IMR-90 (cell line): ENCODE data around the gene SEMA5A. TPM values are rescaled to one million over a fixed set of nuclear protein-coding genes. Genes with fewer than 3 reads are reported as not detected.

Experiments used
- ATAC-seq: fragments of 200-7000 bp; cut with Tn5 transposase; 2 replicates; pipeline ENCODE4 v1.9.1; 2020; ENCODE audit warnings: low read depth, mild to moderate bottlenecking, moderate library complexity
- BruUV-seq: library from RNA; stranded (reverse); fragments of 400-500 nt; replicated peaks from 2 replicates; lab custom pipeline; 2021; lab: Mats Ljungman, UMichigan
- CTCF ChIA-PET: fragments of 300-600 bp; formaldehyde crosslinking; extraction: SDS; loops from one replicate; lab custom pipeline; 2021; ENCODE audit warnings: antibody characterized with exemption; lab: Yijun Ruan, JAX
- POLR2A ChIA-PET: fragments of 300-600 bp; sonication (Branson Sonifier 250); formaldehyde crosslinking; loops from one replicate; lab custom pipeline; 2022; ENCODE audit warnings: antibody characterized with exemption; ENCODE audit not compliant: unreplicated experiment; lab: Charles Lee
- DNase-seq: peaks from one replicate; pipeline ENCODE4 v3.0.0; 2013
- H2AFZ ChIP-seq: replicated peaks from 2 replicates; pipeline ENCODE3; 2013; ENCODE audit warnings: low read length, mild to moderate bottlenecking; ENCODE audit not compliant: poor library complexity
- H2AK5ac ChIP-seq: 2 replicates; pipeline ENCODE4 v1.6.1; 2013; ENCODE audit warnings: low read depth, low read length, inconsistent platforms
- H2AK9ac ChIP-seq: replicated peaks from 2 replicates; pipeline ENCODE3; 2013; ENCODE audit warnings: mild to moderate bottlenecking, low read depth, low read length, moderate library complexity; ENCODE audit not compliant: poor library complexity
- H2BK120ac ChIP-seq: 2 replicates; pipeline ENCODE4 v1.6.1; 2013; ENCODE audit warnings: low read depth, low read length, inconsistent platforms
- H2BK15ac ChIP-seq: 3 replicates; pipeline ENCODE4 v1.6.1; 2013; ENCODE audit warnings: low read depth, low read length, inconsistent platforms
- H2BK20ac ChIP-seq: 2 replicates; pipeline ENCODE4 v1.6.1; 2013; ENCODE audit warnings: low read depth, mild to moderate bottlenecking, inconsistent platforms, low read length, moderate library complexity
- H2BK5ac ChIP-seq: 2 replicates; pipeline ENCODE4 v1.6.1; 2013; ENCODE audit warnings: mild to moderate bottlenecking, low read depth, low read length, inconsistent platforms; ENCODE audit not compliant: poor library complexity, severe bottlenecking
- H3K14ac ChIP-seq: replicated peaks from 2 replicates; pipeline ENCODE4 v1.6.1; 2013; ENCODE audit warnings: low read depth, low read length, inconsistent platforms
- H3K18ac ChIP-seq: 2 replicates; pipeline ENCODE4 v1.6.1; 2013; ENCODE audit warnings: low read depth, low read length, control low read depth
- H3K23ac ChIP-seq: 2 replicates; pipeline ENCODE4 v1.6.1; 2013; ENCODE audit warnings: low read depth, low read length, inconsistent platforms
- H3K27ac ChIP-seq: 2 replicates; pipeline ENCODE4 v1.5.1; 2013; ENCODE audit warnings: mild to moderate bottlenecking, control low read depth, low read length; ENCODE audit not compliant: insufficient read depth
- H3K27me3 ChIP-seq: 2 replicates; pipeline ENCODE4 v1.6.1; 2013; ENCODE audit warnings: low read length; ENCODE audit not compliant: control insufficient read depth, insufficient read depth
- H3K36me3 ChIP-seq: 2 replicates; pipeline ENCODE4 v1.6.1; 2013; ENCODE audit warnings: low read length, mixed read lengths; ENCODE audit not compliant: control insufficient read depth, insufficient read depth
- H3K4ac ChIP-seq: 2 replicates; pipeline ENCODE4 v1.6.1; 2013; ENCODE audit warnings: low read depth, low read length, inconsistent platforms
- H3K4me1 ChIP-seq: 2 replicates; pipeline ENCODE4 v1.6.1; 2013; ENCODE audit warnings: low read length, mixed read lengths; ENCODE audit not compliant: control insufficient read depth, insufficient read depth
- H3K4me2 ChIP-seq: 2 replicates; pipeline ENCODE4 v1.6.1; 2013; ENCODE audit warnings: low read depth, mild to moderate bottlenecking, control low read depth, low read length, moderate library complexity
- H3K4me3 ChIP-seq: 2 replicates; pipeline ENCODE4 v1.5.1; 2013; ENCODE audit warnings: low read depth, mild to moderate bottlenecking, control low read depth, low read length, moderate library complexity; ENCODE audit not compliant: insufficient read depth
- H3K56ac ChIP-seq: 2 replicates; pipeline ENCODE4 v1.6.1; 2013; ENCODE audit warnings: low read length, inconsistent platforms; ENCODE audit not compliant: insufficient read depth; ENCODE audit errors: extremely low read depth
- H3K79me1 ChIP-seq, 2 experiments: 2 replicates each; pipeline ENCODE4 v1.6.1; 2013; ENCODE audit warnings: low read length in 2 of 2, inconsistent platforms in 1 of 2, low read depth in 1 of 2
- H3K9ac ChIP-seq: 2 replicates; pipeline ENCODE4 v1.6.1; 2013; ENCODE audit warnings: low read depth, low read length, control low read depth
- H3K9me1 ChIP-seq: 2 replicates; pipeline ENCODE4 v1.6.1; 2013; ENCODE audit warnings: low read length, inconsistent platforms; ENCODE audit not compliant: insufficient read depth
- H3K9me3 ChIP-seq: 2 replicates; pipeline ENCODE4 v1.6.1; 2013; ENCODE audit warnings: low read length; ENCODE audit not compliant: control insufficient read depth, insufficient read depth
- H4K20me1 ChIP-seq: 2 replicates; pipeline ENCODE4 v1.6.1; 2013; ENCODE audit warnings: low read length, inconsistent platforms; ENCODE audit not compliant: insufficient read depth
- H4K5ac ChIP-seq: 2 replicates; pipeline ENCODE4 v1.6.1; 2013; ENCODE audit warnings: mild to moderate bottlenecking, low read depth, low read length, control low read depth
- H4K8ac ChIP-seq, 2 experiments: 2 replicates each; pipeline ENCODE4 v1.6.1; 2013; ENCODE audit warnings: low read depth in 2 of 2, low read length in 2 of 2, control low read depth in 1 of 2, inconsistent platforms in 1 of 2
- H4K91ac ChIP-seq: 2 replicates; pipeline ENCODE4 v1.6.1; 2013; ENCODE audit warnings: low read depth, low read length, inconsistent platforms; ENCODE audit not compliant: insufficient read depth
- BHLHE40 ChIP-seq: fragments of 150-350 bp; IDR thresholded peaks from 2 replicates; pipeline ENCODE4 v1.6.1; 2016; ENCODE audit warnings: mild to moderate bottlenecking, low read depth, low read length
- CEBPB ChIP-seq: IDR thresholded peaks from 2 replicates; pipeline ENCODE4 v1.6.1; 2012; ENCODE audit warnings: low read depth, low read length, improper control_type of control experiment
- MAFK ChIP-seq: IDR thresholded peaks from 2 replicates; pipeline ENCODE4 v1.6.1; 2012; ENCODE audit warnings: low read depth, low read length, improper control_type of control experiment
- MAZ ChIP-seq: IDR thresholded peaks from 2 replicates; pipeline ENCODE4 v1.6.1; 2012; ENCODE audit warnings: low read depth, mild to moderate bottlenecking, low read length, improper control_type of control experiment, moderate library complexity, borderline replicate concordance
- MXI1 ChIP-seq: IDR thresholded peaks from 2 replicates; pipeline ENCODE4 v1.6.1; 2012; ENCODE audit warnings: low read depth, mild to moderate bottlenecking, low read length, moderate library complexity, borderline replicate concordance
- NFE2L2 ChIP-seq: fragments of 150-350 bp; IDR thresholded peaks from 2 replicates; pipeline ENCODE4 v1.6.1; 2016; ENCODE audit warnings: low read depth, mild to moderate bottlenecking, low read length
- POLR2A ChIP-seq: IDR thresholded peaks from 2 replicates; pipeline ENCODE4 v1.6.1; 2012; ENCODE audit warnings: mild to moderate bottlenecking, low read depth, low read length
- RAD21 ChIP-seq: IDR thresholded peaks from 2 replicates; pipeline ENCODE4 v1.6.1; 2012; ENCODE audit warnings: low read length, improper control_type of control experiment
- RCOR1 ChIP-seq: IDR thresholded peaks from 2 replicates; pipeline ENCODE4 v1.6.1; 2012; ENCODE audit warnings: mild to moderate bottlenecking, low read length, improper control_type of control experiment; ENCODE audit not compliant: insufficient replicate concordance
- RFX5 ChIP-seq: IDR thresholded peaks from 2 replicates; pipeline ENCODE4 v1.8.0; 2012; ENCODE audit warnings: low read depth, mild to moderate bottlenecking, low read length, moderate library complexity
- SMC3 ChIP-seq: fragments of 150-350 bp; IDR thresholded peaks from 2 replicates; pipeline ENCODE4 v1.6.1; 2016; ENCODE audit warnings: low read depth, mild to moderate bottlenecking, antibody characterized with exemption, low read length, moderate library complexity
- WGBS, 2 experiments: methylation state at CpG; one replicate each; pipeline versions ENCODE4 v1.1.5 to v1.1.7; 2013; ENCODE audit warnings: missing lambda C conversion rate in 2 of 2; ENCODE audit not compliant: insufficient read length in 1 of 2; ENCODE audit errors: extremely low coverage in 2 of 2; 5-methylcytosine and 5-hydroxymethylcytosine counted together
- dilution Hi-C: fragments of 300-500 bp; cut with HindIII; formaldehyde crosslinking; loops from one replicate; pipeline ENCODE4 v1.14.3; 2018; ENCODE audit warnings: low sequenced_read_pairs; ENCODE audit not compliant: unreplicated experiment
- in situ Hi-C: fragments of 300-500 bp; cut with MboI; formaldehyde crosslinking; loops from 3 replicates; pipeline ENCODE4 v1.14.3; 2019; ENCODE audit warnings: low sequenced_read_pairs, inconsistent platforms, mixed read lengths
- intact Hi-C: fragments of 100-400 bp; cut with micrococcal nuclease; formaldehyde crosslinking; loops from 2 replicates; pipeline ENCODE4 v1.10.0; 2022
- polyA plus RNA-seq, 3 experiments: library from polyadenylated mRNA; depleted of rRNA; stranded (reverse); fragments of >200 nt; gene quantifications; 2 replicates each; pipeline ENCODE4 v1.2.3, GENCODE V29; 2012; ENCODE audit warnings: low replicate concordance in 1 of 3
- total RNA-seq: library from RNA; depleted of rRNA; stranded (reverse); fragments of >200 nt; gene quantifications from 2 replicates; pipeline ENCODE4 v1.2.3, GENCODE V29; 2012
- TF ChIP-seq, protein P1 (sequence below): fragments of 150-350 bp; IDR thresholded peaks from 2 replicates; pipeline ENCODE4 v1.6.1; 2017; ENCODE audit warnings: mild to moderate bottlenecking, antibody characterized with exemption, low read length, low read depth
- TF ChIP-seq, protein P2 (sequence below): fragments of 150-350 bp; IDR thresholded peaks from 2 replicates; pipeline ENCODE4 v1.6.1; 2016; ENCODE audit warnings: low read depth, mild to moderate bottlenecking, low read length, moderate library complexity, borderline replicate concordance
- TF ChIP-seq, protein P3 (sequence below): conservative IDR thresholded peaks from 2 replicates; pipeline ENCODE4 v1.5.1; 2012; ENCODE audit warnings: mild to moderate bottlenecking, low read depth, low read length, improper control_type of control experiment

Gene SEMA5A
- total and polyA plus RNA-seq, 2 of the 4 experiments (the other 2 are of a cell fraction) = 8.2 to 9.9 TPM

DNA sequence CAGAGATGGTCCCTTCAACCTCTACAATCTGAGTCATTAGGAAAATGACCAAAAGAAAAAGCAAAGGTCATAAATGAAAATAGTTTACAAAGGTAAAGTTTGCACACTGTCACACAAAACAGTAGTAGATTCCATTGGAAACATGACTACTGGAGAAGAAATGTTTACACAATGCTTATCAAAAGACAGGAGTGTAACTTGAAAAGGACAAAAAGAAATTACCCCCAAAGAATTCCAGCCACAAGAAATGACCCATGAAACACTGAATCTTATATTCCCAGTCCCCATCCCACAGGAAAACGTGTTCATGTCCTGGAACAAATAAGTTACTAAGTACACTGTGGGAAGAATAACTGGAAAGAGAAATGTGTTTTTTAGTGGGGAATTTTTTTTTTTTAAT is 385.1 kb downstream of the SEMA5A start:
- no peak overlapping the region for H3K18ac ChIP-seq
- H3K23ac ChIP-seq = no peak overlapping the region
- H2BK20ac ChIP-seq = no peak overlapping the region
- H3K9ac ChIP-seq = no peak overlapping the region
- H3K14ac ChIP-seq = no peak overlapping the region
- TF ChIP-seq CEBPB (no peak), MAZ (no peak), POLR2A (no peak), RFX5 (no peak), SMC3 (no peak), MXI1 (no peak), BHLHE40 (no peak), MAFK (no peak), NFE2L2 (no peak), RAD21 (no peak), RCOR1 (no peak)
- TF ChIP-seq, protein P1, sequence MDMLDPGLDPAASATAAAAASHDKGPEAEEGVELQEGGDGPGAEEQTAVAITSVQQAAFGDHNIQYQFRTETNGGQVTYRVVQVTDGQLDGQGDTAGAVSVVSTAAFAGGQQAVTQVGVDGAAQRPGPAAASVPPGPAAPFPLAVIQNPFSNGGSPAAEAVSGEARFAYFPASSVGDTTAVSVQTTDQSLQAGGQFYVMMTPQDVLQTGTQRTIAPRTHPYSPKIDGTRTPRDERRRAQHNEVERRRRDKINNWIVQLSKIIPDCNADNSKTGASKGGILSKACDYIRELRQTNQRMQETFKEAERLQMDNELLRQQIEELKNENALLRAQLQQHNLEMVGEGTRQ = no peak
- TF ChIP-seq, protein P2, sequence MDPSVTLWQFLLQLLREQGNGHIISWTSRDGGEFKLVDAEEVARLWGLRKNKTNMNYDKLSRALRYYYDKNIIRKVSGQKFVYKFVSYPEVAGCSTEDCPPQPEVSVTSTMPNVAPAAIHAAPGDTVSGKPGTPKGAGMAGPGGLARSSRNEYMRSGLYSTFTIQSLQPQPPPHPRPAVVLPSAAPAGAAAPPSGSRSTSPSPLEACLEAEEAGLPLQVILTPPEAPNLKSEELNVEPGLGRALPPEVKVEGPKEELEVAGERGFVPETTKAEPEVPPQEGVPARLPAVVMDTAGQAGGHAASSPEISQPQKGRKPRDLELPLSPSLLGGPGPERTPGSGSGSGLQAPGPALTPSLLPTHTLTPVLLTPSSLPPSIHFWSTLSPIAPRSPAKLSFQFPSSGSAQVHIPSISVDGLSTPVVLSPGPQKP = no peak
- TF ChIP-seq, protein P3, sequence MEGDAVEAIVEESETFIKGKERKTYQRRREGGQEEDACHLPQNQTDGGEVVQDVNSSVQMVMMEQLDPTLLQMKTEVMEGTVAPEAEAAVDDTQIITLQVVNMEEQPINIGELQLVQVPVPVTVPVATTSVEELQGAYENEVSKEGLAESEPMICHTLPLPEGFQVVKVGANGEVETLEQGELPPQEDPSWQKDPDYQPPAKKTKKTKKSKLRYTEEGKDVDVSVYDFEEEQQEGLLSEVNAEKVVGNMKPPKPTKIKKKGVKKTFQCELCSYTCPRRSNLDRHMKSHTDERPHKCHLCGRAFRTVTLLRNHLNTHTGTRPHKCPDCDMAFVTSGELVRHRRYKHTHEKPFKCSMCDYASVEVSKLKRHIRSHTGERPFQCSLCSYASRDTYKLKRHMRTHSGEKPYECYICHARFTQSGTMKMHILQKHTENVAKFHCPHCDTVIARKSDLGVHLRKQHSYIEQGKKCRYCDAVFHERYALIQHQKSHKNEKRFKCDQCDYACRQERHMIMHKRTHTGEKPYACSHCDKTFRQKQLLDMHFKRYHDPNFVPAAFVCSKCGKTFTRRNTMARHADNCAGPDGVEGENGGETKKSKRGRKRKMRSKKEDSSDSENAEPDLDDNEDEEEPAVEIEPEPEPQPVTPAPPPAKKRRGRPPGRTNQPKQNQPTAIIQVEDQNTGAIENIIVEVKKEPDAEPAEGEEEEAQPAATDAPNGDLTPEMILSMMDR = no peak
- ChIA-PET CTCF (no interaction called here), POLR2A (no interaction called here)
- dilution Hi-C loops = no loop called here
- peaks cover 3% of the 10 kb centered on the region; the same call in 1 of the 2 replicates for H3K4me1 ChIP-seq
- H3K56ac ChIP-seq = no peak overlapping the region
- no peaks in the 10 kb centered on the region for H4K20me1 ChIP-seq
- no peak overlapping the region for H3K4ac ChIP-seq
- intact Hi-C loops = no loop called here
- BruUV-seq = no TSS peak
- H2BK5ac ChIP-seq = no peak overlapping the region
- no peaks in the 10 kb centered on the region for H3K9me3 ChIP-seq
- ATAC-seq (no peak), DNase-seq (no peak)
- no peak overlapping the region for H4K5ac ChIP-seq
- H3K27me3 ChIP-seq = no peaks in the 10 kb centered on the region
- no peak overlapping the region for H3K27ac ChIP-seq
- no peak overlapping the region for H2AK5ac ChIP-seq
- no peak overlapping the region; the same call in 2 of the 3 replicates for H2BK15ac ChIP-seq
- no peak overlapping the region for H2BK120ac ChIP-seq
- H3K36me3 ChIP-seq = no peaks in the 10 kb centered on the region
- no peak overlapping the region for H4K91ac ChIP-seq
- in situ Hi-C loops = no loop called here
- 0 out of 2 replicates have a peak, but pooled peaks cover 5% of the 10 kb centered on the region for H3K9me1 ChIP-seq
- H2AK9ac ChIP-seq = no peak overlapping the region
- no peak overlapping the region for H2AFZ ChIP-seq
- WGBS, 2 experiments = no CpG with 5 or more reads among the region's 1 CpG
- no peak overlapping the region for H4K8ac ChIP-seq
- no peak overlapping the region for H3K4me2 ChIP-seq
- H3K4me3 ChIP-seq = no peak overlapping the region
- H3K79me1 ChIP-seq = peaks cover 0 to 26% of the 10 kb centered on the region in 2 experiments; a peak in 3 of 4 replicates
